ENCODE results near the gene GHSR.

GRCh38 chr3:172402892-172403643 is 45.2 kb downstream of the GHSR start:
- no peak for TF ChIP-seq CTCF (IDR thresholded peaks at IDR 0.05; ENCODE audit: low read length)
- no peak for TF ChIP-seq EZH2 (IDR thresholded peaks at IDR 0.05; ENCODE audit: borderline replicate concordance, low read length)
